Measurements from ENCODE around the gene KCNA1.
A peak's percentile ranks its signal among the peaks of the same experiment; 100 is the strongest.

KCNA1 gene

DNA sequence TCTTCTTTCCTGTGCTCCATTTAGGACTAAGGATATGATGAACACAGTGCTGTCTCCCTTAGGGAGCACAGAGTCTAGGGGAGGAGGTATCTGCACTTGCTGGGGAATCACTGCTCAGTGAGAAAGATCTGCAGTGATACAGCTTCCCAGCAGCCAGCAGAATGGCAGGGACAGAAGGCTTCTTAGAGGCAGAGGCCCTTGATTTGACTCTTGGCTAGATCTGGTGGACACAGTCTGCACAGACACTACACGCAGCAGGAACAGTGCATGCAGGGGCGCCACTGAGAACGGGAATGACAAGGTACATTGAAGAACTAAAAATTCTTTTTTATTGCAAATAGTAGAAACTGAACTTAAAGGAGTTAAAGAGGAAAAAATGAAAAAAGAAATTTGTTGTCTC, 51.6 kb downstream of the KCNA1 start:
- no peak for DNase-seq

DNA sequence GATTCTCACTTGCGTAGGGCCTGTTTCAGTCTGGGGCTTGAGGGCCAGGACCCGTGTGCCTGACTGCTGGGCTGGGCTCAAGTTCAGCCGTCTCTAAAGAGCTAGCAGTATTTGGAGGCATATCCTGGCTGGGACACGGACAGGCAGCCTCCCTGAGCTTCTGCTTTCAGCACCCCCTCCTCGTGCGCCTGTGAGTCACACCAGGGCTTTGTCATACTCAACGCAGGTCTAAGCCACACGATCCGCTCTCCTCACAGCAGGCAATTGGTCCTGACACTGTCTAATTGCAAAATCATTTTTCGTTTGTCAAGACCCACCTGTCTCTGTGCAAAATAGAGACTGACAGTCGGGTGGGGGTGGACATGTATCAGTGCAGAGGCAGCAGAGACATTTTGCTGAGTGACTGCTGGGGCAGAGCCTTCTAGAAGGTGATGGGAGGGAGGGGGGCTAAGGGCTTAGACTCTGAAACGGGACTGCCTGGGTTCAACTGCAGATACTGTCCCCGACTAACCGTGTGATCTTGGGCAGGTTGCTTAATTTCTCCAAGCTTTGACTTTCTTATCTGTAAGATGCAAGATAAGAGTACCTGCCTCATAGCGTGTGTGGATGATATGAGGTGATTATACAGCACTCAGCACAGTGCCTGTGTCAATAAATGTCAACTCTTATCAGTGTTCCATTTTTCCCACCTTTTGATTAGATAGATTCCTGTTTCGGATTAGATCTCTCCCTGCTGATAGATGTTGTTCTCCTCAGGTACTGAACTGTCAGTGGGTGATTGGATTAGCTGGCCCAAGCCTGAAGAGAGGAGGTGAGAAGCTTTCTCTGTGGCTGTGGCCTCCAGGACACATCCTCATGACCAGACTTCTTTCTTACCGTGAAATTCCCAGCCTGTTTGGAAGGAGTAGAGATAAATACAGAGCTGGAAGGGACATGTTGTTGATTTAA, 53.1 kb downstream of the KCNA1 start:
- DNase-seq = peak; percentile 62

All from fibroblast of skin of right quadriceps (primary cell).